Hippocampal formation (tissue), 2 donors: Measurements from ENCODE around the gene DUS1L.

Experiments used
- DNase-seq, 2 donors: peaks; one replicate each; lab custom pipeline; 2025; lab: John Stamatoyannopoulos, UW

Gene DUS1L

GRCh38 chr17:82012640-82013295, 52.8 kb downstream of the DUS1L start:
- DNase-seq = no peak

- no peak for DNase-seq
Measured at GRCh38 chr17:82012261-82012639, 53.4 kb downstream of the DUS1L start.

- no peak for DNase-seq
Measured at GRCh38 chr17:82011617-82012187, 53.9 kb downstream of the DUS1L start.

GRCh38 chr17:82010575-82011525, 54.8 kb downstream of the DUS1L start:
- no peak for DNase-seq

GRCh38 chr17:82009413-82009812, 56.2 kb downstream of the DUS1L start:
- DNase-seq = no peak

GRCh38 chr17:82008941-82009405, 56.6 kb downstream of the DUS1L start:
- DNase-seq = no peak

- DNase-seq = no peak
Measured at GRCh38 chr17:82008258-82008940, 57.2 kb downstream of the DUS1L start.
